ENCODE measurements around the gene SPOCD1. TPM values are rescaled to one million over a fixed set of nuclear protein-coding genes. Genes with fewer than 3 reads are reported as not detected.

SPOCD1 gene
- polyA plus RNA-seq, 3 donors, result 0.14 to 0.84 (median 0.44) TPM

DNA sequence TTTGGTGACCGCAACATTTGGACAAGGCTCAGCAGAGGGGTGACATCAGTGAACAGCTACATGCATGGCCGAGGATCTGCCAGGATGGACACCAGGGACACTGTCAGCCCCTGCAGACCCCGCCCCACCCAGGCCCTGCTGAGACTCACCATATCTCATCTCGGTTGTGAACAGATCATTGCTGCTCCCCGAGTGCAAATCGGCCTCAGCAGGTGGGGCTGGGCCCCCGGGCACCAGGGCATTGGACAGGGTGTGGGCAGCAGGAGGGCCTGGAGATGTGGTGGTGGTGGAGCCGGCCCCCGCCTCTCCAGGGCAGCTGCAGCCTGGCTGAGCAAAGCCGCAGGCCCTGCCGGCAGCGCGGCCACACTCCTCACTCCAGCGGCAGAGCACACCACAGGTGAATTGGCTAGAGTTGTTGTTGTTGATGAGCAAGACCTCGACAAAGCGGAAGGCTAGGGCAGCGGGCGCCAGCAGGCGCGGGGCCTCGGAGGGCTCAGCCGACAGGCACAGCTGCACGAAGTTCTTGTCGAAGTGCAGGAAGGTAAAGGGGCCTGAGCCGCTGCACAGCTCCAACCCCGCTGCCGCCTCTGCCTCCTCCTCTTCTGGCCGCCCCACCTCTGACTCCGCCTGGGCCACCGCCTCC lies 59.9 kb downstream of the SPOCD1 start:
- no peak for DNase-seq

DNA sequence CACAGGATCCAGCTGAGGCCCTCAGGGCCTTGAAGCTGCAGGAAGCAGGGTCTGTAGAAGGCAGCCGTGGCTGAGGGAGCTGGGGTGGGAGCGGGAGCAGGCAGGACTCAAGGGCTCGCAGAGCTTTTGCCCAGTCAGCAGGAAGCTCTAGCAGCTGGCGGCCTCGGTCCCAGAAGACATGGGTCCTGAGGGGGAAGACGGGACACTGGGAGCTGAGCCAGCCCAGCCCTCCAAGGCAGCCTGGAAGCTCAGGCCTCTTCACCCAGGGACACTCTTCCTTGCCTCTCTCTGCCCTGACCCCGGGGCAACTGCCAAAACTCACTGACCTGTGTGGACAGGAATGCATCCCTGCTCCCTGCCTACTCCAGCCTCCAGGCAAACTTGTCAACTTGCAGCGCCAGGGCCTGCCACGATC lies 60.6 kb downstream of the SPOCD1 start:
- DNase-seq, result no peak

DNA sequence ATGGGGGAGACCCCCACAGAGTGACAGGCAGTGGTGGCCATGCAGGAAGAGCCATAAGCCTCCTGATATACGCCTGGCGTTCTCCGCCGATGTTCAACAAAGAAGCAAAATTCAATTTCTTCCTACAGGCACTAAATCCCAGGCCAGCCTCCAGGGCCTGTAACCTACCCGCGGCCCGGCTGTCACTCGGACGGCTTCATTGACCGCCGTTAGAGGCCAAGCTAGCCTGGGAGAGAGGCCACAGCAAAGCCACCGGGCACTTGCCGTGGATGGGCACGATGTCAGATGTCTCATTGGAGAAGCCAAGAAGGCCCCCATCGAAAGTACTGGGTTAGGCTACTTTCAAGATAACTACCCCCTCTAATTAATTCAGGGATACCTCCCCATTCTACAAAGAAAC lies 61.4 kb downstream of the SPOCD1 start:
- DNase-seq, result no peak

DNA sequence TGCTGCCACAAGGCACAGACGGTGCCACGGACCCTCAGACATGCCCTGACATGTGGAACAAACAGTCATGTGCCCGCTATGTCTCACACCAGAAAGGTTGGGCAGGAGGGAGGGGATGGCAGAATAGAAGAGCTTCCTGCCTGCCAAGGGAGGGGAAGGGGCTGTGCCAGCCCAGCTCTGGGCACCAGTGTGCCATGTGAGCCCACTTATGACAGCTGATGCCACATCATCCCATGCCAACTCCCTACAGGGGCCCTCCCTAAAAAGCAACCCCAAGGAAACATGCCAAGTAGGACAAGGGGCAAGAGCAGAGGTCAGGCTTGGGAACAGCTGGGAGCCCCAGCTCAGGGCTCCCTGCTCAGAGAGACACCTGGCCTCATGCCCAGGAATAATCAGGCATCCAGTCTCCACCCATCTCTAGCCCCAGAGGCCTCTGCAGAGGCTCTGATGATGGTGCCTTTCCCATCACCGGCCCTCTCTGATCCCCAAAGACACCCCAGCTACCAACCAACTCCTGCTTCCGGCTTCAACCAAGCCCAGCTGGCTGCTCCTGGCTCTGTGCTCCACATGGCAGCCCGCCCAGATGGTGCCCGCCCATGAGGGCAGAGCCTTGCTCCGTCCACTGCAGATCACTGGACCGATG lies 62.0 kb downstream of the SPOCD1 start:
- no peak for DNase-seq

DNA sequence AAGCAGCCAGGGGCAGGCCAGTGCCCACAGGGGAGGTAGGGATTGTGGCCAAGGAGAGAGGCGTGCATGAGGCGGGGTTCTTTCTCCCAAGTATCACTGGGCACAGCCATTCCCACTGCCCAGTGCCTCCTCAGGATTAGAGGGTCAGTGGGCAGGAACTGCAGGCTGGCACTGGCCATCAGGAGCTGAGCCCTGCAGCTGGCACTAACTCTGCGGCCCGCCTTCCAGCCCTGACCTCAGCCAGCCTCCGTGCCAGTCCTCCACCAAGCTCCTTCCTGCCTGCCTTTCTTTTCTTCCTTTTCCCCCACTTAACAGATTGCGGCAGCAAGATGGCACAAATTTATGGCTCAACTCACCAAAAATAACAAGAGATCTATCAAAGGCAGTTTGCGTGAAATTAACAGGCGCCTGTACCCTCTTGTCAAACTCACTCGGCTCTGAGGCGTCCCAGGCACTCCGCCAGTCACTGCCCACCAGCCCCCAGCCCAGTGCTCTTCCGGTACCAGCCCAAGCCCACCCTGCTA lies 62.8 kb downstream of the SPOCD1 start:
- DNase-seq, result no peak

DNA sequence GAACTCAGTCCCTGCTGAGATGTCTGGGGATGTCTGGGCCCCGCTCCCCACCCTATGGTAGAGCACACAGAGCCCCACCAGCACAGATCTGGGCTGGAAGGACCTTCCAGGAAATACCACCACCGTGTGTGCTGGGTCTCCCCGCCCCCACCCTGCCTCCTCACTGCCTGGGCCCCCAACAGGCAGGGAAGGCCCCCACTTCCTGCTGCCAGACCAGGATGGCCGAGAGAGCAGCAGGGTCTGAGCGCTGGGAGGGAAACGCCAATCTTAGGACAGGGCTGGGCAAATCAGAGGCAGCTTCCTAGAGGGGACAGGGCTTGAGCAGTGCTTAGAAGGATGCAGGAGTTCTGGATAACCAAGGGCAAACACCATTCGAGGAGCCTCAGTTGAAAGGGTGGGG lies 63.6 kb downstream of the SPOCD1 start:
- DNase-seq, result no peak

DNA sequence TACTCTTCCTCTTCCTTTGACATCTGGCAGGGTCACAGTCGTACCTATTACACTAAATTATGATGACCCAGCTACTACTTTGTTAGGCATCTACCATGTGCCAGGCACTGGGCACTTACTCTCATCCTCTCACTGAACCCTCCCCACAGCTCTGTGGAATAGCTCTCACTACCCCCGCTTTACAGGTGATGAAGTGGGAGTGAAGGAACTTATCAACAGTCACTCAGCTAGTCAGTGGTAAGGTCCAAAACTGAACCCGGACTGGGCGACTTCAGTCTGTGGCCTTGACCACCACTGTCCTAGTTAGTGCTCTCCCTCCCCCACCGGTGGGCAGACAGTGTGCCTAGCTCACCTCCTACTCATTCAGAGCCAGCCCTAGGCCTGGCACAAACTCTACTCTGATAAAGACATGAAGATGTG lies 64.0 kb downstream of the SPOCD1 start:
- no peak for DNase-seq

DNA sequence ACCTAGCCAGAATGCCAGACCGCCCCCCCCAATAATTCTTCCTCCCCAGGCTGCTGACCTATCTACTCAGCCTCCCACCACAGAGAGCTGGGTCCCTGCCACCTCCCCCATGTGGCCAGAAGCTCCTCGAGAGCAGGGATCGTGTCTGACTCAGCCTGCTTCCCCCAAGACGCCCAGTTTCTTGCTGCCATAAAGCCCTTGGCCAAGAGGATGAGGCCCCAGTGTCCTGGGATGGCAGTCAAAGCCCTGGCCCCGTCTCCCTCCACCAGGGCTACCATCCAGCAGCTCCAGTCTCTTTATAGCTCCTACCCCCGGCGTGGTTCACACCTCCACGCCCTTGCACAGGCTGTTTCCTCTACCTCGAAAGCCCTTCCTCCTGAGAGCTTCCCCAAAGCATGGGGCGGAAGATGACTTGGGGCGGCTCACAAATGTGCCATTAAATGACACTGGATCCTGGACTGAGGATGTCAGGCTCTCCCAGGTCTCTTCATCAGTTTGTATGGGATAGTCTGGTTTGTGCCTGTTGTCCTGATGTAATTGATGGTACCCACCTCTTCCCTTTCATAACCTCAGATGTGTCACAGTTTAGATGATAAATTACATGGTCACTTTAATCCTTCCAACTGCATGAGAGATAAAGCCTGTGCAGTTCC lies 64.8 kb downstream of the SPOCD1 start:
- DNase-seq, result no peak

DNA sequence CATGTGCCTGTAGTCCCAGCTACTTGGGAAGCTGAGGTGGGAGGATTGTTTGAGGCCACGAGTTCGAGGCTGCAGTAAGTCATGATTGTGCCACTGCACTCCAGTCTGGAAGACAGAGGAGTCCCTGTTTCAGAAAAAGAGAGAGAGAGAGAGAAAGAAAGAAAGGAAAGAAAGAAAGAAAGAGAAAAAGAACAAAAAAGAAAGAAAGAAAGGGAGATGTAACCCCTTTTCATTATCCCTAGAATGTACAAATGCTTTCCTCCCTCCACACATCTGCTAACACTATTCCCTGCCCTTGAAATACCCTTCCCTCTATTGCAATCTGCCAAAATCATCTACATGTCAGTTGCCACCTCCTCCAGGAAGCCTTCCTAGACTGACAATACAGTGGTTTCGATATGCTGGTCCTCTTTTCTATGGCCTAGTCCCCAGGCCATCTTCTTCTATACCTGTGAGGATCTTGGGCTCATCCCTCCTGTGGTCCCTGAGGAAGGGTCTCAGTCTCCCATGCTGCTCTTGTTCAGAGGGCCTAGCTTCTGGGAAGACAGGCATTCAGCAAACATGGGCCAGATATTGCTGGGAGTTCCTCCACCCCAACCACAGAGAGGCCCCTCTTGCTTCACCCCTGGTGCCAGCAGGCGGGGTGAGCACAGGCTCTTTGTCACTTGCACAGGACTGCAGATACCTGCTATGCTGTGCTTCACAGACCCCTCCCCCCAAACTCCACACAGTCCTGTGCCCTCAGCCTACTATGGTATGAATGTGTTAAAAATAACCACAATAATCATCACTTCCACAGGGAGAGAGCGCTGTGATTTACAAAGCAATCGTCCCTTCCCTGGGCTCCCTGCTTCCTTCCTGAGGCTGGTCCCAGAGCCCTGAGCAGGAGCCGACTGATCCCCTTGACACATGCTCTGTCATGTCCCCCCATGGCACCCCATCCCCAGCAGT lies 65.8 kb downstream of the SPOCD1 start:
- DNase-seq, result no peak

DNA sequence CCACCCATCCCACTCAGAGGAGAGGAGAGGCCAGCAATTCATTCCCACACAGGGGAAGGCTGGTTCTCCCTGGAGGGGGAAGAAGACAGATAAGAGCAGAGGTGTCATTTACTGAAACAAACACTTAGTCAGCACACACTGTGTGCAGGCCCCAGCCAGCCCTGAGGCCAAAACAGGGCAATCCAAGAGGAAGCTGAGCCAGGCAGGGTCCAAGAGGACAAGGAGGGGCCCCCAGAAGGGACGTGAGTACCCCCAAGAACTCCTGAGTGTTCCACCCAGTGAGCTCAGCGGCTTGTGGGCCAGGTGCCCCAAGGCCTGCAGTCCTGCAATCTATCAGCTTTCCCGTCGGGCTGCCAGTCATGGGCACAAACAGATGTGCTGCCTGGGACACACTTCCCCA lies 67.5 kb downstream of the SPOCD1 start:
- no peak for DNase-seq

DNA sequence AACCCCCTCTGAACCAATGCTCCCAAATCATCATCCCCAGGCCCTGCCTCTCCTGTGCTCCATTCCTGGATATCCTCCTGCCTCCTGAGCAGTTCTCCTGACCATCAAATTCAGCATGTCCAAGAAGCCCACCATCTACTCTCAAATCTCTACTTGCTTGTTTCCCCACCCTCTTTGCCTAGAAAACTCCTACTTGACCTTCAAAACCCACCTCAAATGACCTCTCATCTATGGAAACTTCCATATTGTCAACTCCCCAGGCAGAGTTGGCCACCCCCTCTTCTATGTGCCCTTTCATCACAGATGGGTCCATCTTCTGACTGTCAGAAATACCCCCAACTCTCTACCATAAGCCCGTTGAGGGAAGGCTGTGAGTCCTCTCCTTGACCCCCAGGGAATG lies 68.5 kb downstream of the SPOCD1 start:
- no peak for DNase-seq

DNA sequence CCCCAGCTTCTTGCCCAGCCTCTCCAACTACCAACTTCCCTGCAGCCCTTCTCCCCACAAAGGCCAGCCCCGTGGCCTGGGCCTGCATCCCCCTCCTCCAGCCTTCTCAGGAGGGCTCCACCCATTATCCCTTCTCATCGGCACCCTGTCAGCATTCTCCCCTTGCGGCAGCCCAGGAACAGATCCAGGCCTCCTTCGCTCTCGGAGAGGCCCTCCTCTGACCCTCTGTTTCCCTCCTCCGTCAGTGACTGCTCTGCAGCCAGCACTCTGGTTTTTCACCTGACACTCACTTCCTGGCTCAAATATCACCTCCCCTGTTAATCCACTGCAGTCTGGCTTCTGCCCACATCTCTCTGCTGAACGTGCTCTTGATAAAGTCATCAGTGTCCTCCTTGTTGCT lies 69.1 kb downstream of the SPOCD1 start:
- no peak for DNase-seq

DNA sequence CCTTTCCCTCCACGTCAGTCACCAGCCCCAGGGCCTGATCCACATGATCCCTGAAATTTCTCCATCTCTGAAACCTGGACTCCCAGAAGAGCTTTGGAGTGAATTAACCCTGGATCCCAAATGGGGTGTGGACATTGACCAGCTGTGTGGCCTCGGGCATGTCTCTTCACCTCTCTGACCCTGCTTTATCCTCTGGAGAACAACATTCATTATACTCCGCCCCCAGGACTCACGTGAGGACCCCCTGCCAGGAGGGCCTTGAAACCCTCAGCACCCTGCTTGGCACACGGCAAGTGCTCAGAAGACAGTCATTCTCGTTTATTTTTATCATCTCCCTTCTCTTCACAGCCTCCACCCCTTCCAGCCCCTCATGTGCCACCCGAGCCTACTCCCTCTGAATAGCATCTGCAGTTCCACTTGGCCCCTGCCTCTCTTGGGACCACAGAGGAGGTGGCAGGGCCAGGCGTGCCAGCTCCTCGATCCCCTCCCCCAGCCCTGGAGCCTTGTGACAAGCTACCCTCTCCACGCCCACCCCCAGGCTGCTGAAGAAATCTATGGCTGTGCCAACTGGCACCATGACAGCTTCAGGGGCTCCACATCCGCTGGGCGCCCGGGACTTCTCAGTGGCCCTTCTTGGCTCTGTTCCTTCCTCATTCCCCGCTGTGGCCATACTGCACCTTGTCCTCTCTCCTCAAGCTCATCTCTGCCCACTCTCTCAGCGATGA lies 69.7 kb downstream of the SPOCD1 start:
- DNase-seq, result no peak

DNA sequence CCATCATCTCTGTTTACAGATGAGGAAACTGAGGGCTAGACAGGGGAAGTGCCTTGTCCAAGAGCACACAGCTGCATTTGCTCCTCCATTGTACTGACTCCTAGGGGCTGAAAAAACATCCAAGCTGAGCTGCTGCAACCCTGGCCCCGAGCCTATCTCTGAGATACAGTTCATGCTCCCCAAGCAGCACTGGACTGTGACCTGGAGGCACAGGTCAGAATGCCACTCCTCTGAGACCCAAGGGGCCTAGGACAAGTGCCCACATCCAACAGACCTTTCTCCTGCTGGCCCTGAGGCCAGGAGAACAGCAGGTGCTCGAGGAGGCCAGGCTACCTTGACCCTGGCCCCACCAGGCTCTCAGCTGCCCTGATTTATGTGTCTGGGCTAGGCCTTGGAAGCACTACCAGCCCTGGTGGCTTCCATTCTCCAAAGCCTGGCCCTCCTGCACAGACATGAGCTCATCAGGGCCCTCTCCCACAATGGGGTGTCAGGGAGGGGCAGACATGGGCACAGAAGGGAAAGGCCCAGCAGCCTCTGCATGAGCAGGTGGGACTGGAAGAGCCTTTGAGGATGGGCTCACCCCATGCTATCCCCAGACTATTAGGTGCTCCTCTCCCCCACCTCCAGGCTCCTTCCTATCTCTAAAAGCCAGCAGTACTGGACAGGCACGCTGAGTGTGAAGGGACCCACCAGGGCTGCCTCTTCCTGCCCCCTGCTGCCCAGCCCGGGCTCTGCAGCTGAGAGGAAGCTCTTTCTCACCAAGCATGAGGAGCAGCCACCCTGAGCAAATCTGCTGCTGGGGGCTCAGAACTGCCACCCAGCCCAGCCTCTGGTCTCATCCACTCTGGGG lies 70.5 kb downstream of the SPOCD1 start:
- no peak for DNase-seq

DNA sequence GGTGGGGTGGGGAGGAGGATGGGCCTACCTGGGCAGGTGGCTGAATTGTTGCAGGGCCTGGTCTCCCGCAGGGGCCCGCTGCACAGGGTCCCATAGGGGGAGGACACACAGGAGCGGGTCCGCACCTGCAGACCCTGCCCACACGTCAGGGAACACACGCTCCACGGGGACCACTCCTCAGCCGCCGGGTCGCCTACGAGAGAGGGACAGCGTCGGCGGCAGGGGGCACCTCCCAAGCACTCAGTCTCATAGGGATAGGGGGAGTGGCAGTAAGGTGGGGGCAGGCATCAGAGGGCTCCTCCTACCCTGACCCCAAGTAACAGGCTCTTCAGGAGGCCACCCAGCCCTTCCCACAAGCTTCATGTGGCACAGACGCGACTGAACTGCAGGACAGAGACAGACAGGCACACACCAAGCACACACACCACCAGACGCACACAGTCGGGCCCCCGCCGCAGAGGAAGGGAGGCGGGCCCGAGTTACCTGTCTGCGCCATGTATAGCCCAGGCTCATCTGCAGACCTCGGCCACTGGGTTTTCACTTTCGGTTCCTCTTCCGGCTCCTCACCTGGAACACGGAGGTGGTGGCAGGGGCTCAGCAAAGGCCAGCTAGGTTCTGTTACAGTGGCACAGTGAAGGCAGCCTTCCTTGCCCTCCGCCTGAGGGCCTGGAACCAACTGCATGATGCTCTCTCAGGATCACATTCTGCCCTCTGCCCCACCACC lies 71.5 kb downstream of the SPOCD1 start:
- DNase-seq, result no peak

DNA sequence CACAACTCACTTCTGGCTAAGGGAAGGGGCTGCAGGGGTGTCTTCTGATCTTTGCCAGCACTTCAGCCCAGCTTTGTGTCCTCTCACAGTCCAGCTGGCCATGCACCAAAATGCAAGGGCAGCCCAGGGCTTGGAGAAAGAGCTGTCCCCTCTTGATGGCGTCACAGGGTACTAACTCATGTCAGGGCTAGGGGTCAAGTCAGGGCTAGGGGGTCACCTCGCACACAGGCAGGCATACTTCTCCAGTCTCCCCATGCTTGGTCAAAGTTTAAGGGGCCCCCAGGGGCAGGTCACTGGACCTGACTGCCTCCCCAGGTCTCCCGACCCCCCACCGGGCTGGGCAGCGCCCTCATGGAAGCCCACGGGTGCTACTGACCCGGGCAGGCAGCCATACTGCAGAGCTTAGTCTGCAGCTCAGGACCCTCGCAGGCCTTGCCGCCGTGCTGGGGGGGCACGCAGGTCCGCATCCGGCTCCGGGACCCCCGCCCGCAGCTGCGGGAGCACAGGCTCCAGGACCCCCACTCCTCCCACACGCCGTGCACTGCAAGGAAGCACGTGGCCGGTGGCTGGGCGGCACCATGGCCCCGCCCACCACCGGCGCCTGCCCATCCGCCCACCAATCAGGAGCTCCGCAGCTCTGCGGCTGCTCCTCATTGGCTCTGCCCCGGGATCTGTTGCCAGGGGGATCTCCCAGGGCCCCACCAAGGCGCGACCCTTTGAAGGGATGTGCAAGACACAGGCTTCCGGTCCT lies 73.2 kb downstream of the SPOCD1 start:
- no peak for DNase-seq
